Chondrocyte (in vitro differentiated cells): ENCODE data around the gene TF. TPM values are rescaled to one million over a fixed set of nuclear protein-coding genes. Genes with fewer than 3 reads are reported as not detected.
"Not testable (repeated sequence)": the region's sequence is repeated elsewhere in the genome, so short reads cannot be mapped to it uniquely, and the experiment has no call there.

Source experiments
- DNase-seq: peaks from one replicate; pipeline ENCODE4 v3.0.0; 2021; ENCODE audit warnings: mixed read lengths, low spot score
- H3K27ac Mint-ChIP-seq: one replicate; pipeline ENCODE4 v1.8.0; 2021; ENCODE audit warnings: mild to moderate bottlenecking, moderate library complexity, mixed read lengths; ENCODE audit not compliant: unreplicated experiment
- H3K27me3 Mint-ChIP-seq: 2 replicates; pipeline ENCODE4 v1.8.0; 2021; ENCODE audit warnings: low read depth, mixed read lengths
- H3K36me3 Mint-ChIP-seq: 2 replicates; pipeline ENCODE4 v1.8.0; 2021; ENCODE audit warnings: low read depth, mixed read lengths
- H3K4me1 Mint-ChIP-seq: 2 replicates; pipeline ENCODE4 v1.8.0; 2021; ENCODE audit warnings: low read depth, mild to moderate bottlenecking, mixed read lengths
- H3K4me3 Mint-ChIP-seq: one replicate; pipeline ENCODE4 v1.8.0; 2021; ENCODE audit warnings: mild to moderate bottlenecking, moderate library complexity, mixed read lengths; ENCODE audit not compliant: unreplicated experiment
- H3K9me3 Mint-ChIP-seq: 2 replicates; pipeline ENCODE4 v1.8.0; 2021; ENCODE audit warnings: low read depth, mixed read lengths
- CTCF ChIP-seq: fragments of 200-600 bp; sonication (generic); IDR thresholded peaks from 2 replicates; pipeline ENCODE4 v1.5.0; 2021; ENCODE audit warnings: antibody characterized with exemption, mild to moderate bottlenecking, moderate library complexity
- total RNA-seq: library from RNA; stranded (reverse); gene quantifications from 3 replicates; pipeline ENCODE4 v1.2.1, GENCODE V29; 2021

TF gene
- total RNA-seq, 1 donor from 2014 or later, result 1.2 TPM

- Mint-ChIP-seq H3K4me3 (no peak overlapping the region), H3K27ac (no peak overlapping the region), H3K9me3 (no peaks in the 10 kb centered on the region), H3K4me1 (no peaks in the 10 kb centered on the region), H3K36me3 (no peaks in the 10 kb centered on the region), H3K27me3 (peaks cover 16% of the 10 kb centered on the region)
- TF ChIP-seq CTCF, result no peak
- DNase-seq, result no peak
Measured at GRCh38 chr3:133777807-133778568, 31.8 kb downstream of the TF start.

- H3K4me3 Mint-ChIP-seq, result no peak overlapping the region
- H3K36me3 Mint-ChIP-seq, result no peaks in the 10 kb centered on the region
- no peaks in the 10 kb centered on the region for H3K4me1 Mint-ChIP-seq
- H3K27ac Mint-ChIP-seq, result no peak overlapping the region
- H3K9me3 Mint-ChIP-seq, result no peaks in the 10 kb centered on the region
- DNase-seq, result no peak
- TF ChIP-seq CTCF, result no peak
- peaks cover 16% of the 10 kb centered on the region for H3K27me3 Mint-ChIP-seq
Measured at GRCh38 chr3:133779626-133780203, 33.5 kb downstream of the TF start.

GRCh38 chr3:133780756-133781155, 34.6 kb downstream of the TF start:
- not testable (repeated sequence) for H3K36me3 Mint-ChIP-seq, H3K27ac Mint-ChIP-seq, H3K4me3 Mint-ChIP-seq, H3K9me3 Mint-ChIP-seq, H3K4me1 Mint-ChIP-seq, DNase-seq
- H3K27me3 Mint-ChIP-seq, result peaks cover 16% of the 10 kb centered on the region

- DNase-seq, result no peak
- Mint-ChIP-seq H3K27me3 (peaks cover 13% of the 10 kb centered on the region), H3K9me3 (no peaks in the 10 kb centered on the region), H3K27ac (no peak overlapping the region), H3K4me3 (no peak overlapping the region), H3K4me1 (no peaks in the 10 kb centered on the region), H3K36me3 (no peaks in the 10 kb centered on the region)
- TF ChIP-seq CTCF, result no peak
Measured at GRCh38 chr3:133781570-133781969, 35.4 kb downstream of the TF start.

GRCh38 chr3:133782454-133782853, 36.3 kb downstream of the TF start:
- TF ChIP-seq CTCF, result no peak
- Mint-ChIP-seq H3K4me1 (no peaks in the 10 kb centered on the region), H3K4me3 (no peak overlapping the region), H3K27ac (no peak overlapping the region), H3K9me3 (no peaks in the 10 kb centered on the region), H3K36me3 (no peaks in the 10 kb centered on the region), H3K27me3 (peaks cover 15% of the 10 kb centered on the region)
- no peak for DNase-seq

- Mint-ChIP-seq H3K36me3 (no peaks in the 10 kb centered on the region), H3K4me3 (no peak overlapping the region), H3K9me3 (no peaks in the 10 kb centered on the region), H3K4me1 (no peaks in the 10 kb centered on the region), H3K27ac (no peak overlapping the region), H3K27me3 (peaks cover 20% of the 10 kb centered on the region)
- DNase-seq, result no peak
- TF ChIP-seq CTCF, result no peak
Measured at GRCh38 chr3:133783762-133784161, 37.6 kb downstream of the TF start.
